GM23338 (cell line): ENCODE data around the gene UBC. TPM values are rescaled to one million over a fixed set of nuclear protein-coding genes. Genes with fewer than 3 reads are reported as not detected.

Experiments
- ATAC-seq: fragments of 200-7000 bp; cut with Tn5 transposase; 3 replicates; pipeline ENCODE4 v1.9.1; 2020
- DNase-seq: peaks from one replicate; pipeline ENCODE4 v3.0.0-alpha.2; 2015; ENCODE audit warnings: low spot score
- H2AFZ ChIP-seq: fragments of 200-600 bp; sonication (generic); 2 replicates; pipeline ENCODE4 v1.8.0; 2016; ENCODE audit warnings: antibody characterized with exemption, mild to moderate bottlenecking, moderate library complexity
- H3F3A ChIP-seq: fragments of 200-600 bp; sonication (generic); replicated peaks from 2 replicates; pipeline ENCODE4 v1.8.0; 2017; ENCODE audit warnings: antibody characterized with exemption, mixed run types, low read depth
- H3K27ac ChIP-seq: fragments of 200-600 bp; sonication (generic); 2 replicates; pipeline ENCODE4 v1.6.1; 2016; ENCODE audit warnings: low read depth
- H3K27me3 ChIP-seq: fragments of 200-600 bp; sonication (generic); 2 replicates; pipeline ENCODE4 v1.8.0; 2016; ENCODE audit warnings: mild to moderate bottlenecking, mixed run types, moderate library complexity; ENCODE audit not compliant: insufficient read depth
- H3K36me3 ChIP-seq: fragments of 200-600 bp; sonication (generic); 2 replicates; pipeline ENCODE4 v1.8.0; 2016; ENCODE audit warnings: mild to moderate bottlenecking; ENCODE audit not compliant: insufficient read depth
- H3K4me1 ChIP-seq: fragments of 200-600 bp; sonication (generic); 2 replicates; pipeline ENCODE4 v1.8.0; 2016; ENCODE audit warnings: mild to moderate bottlenecking, moderate library complexity; ENCODE audit not compliant: insufficient read depth
- H3K4me2 ChIP-seq: fragments of 200-600 bp; sonication (generic); 2 replicates; pipeline ENCODE4 v1.7.1; 2017; ENCODE audit warnings: mixed run types
- H3K4me3 ChIP-seq: fragments of 200-600 bp; sonication (generic); 2 replicates; pipeline ENCODE4 v1.6.1; 2016; ENCODE audit warnings: mixed run types
- H3K79me2 ChIP-seq: fragments of 200-600 bp; sonication (generic); replicated peaks from 2 replicates; pipeline ENCODE4 v1.8.0; 2017; ENCODE audit warnings: mild to moderate bottlenecking; ENCODE audit not compliant: insufficient read depth
- H3K9me2 ChIP-seq: fragments of 200-600 bp; sonication (generic); 2 replicates; pipeline ENCODE4 v1.8.0; 2017; ENCODE audit not compliant: insufficient read depth
- H4K20me1 ChIP-seq: fragments of 200-600 bp; sonication (generic); replicated peaks from 2 replicates; pipeline ENCODE4 v1.8.0; 2017; ENCODE audit warnings: mild to moderate bottlenecking; ENCODE audit not compliant: insufficient read depth
- H3K27ac Mint-ChIP-seq: 2 replicates; pipeline ENCODE4 v1.8.0; 2020; ENCODE audit warnings: inconsistent platforms, mild to moderate bottlenecking, moderate library complexity, mixed read lengths
- H3K27me3 Mint-ChIP-seq: 3 replicates; pipeline ENCODE4 v1.8.0; 2022; ENCODE audit warnings: low read depth, mild to moderate bottlenecking, moderate library complexity, mixed read lengths, inconsistent platforms; ENCODE audit not compliant: insufficient read depth, poor library complexity
- H3K36me3 Mint-ChIP-seq: 3 replicates; pipeline ENCODE4 v1.8.0; 2021; ENCODE audit warnings: low read depth, mild to moderate bottlenecking, inconsistent platforms, moderate library complexity, mixed read lengths
- H3K4me1 Mint-ChIP-seq: 3 replicates; pipeline ENCODE4 v1.8.0; 2020; ENCODE audit warnings: mild to moderate bottlenecking, inconsistent platforms, mixed read lengths
- H3K4me3 Mint-ChIP-seq: 3 replicates; pipeline ENCODE4 v1.8.0; 2021; ENCODE audit warnings: moderate library complexity, mild to moderate bottlenecking, inconsistent platforms, mixed read lengths
- H3K9me3 Mint-ChIP-seq: 3 replicates; pipeline ENCODE4 v1.8.0; 2020; ENCODE audit warnings: moderate library complexity, mild to moderate bottlenecking, inconsistent platforms, mixed read lengths
- ETS1 ChIP-seq: IDR thresholded peaks from 2 replicates; pipeline ENCODE4 v1.6.1; 2016; ENCODE audit warnings: antibody characterized with exemption
- EZH2phosphoT487 ChIP-seq: fragments of 200-600 bp; sonication (generic); IDR thresholded peaks from one replicate; pipeline ENCODE4 v1.8.1; 2018; ENCODE audit warnings: antibody characterized with exemption; ENCODE audit not compliant: unreplicated experiment
- POLR2AphosphoS5 ChIP-seq: IDR thresholded peaks from 2 replicates; pipeline ENCODE4 v1.6.1; 2016; ENCODE audit warnings: antibody characterized with exemption, low read depth
- STAT1 ChIP-seq: IDR thresholded peaks from one replicate; pipeline ENCODE4 v1.6.1; 2016; ENCODE audit warnings: antibody characterized with exemption; ENCODE audit not compliant: unreplicated experiment
- ZNF331 ChIP-seq: fragments of 250-450 bp; sonication (Bioruptor Pico); IDR thresholded peaks from 2 replicates; pipeline ENCODE4 v1.5.0; 2020; ENCODE audit warnings: low read depth, mild to moderate bottlenecking, moderate library complexity
- polyA plus RNA-seq: library from polyadenylated mRNA; unstranded; fragments of >200 nt; fragmentation: Nextera tagmentation; extraction: Ambion mirVana; gene quantifications from 2 replicates; pipeline ENCODE4 v1.2.1, GENCODE V29; 2016
- total RNA-seq: library from RNA; depleted of rRNA; stranded (reverse); fragments of >200 nt; shearing (Covaris generic); gene quantifications from 2 replicates; pipeline ENCODE4 v1.2.3, GENCODE V29; 2014

The UBC gene
- total and polyA plus RNA-seq, 2 experiments from 2014 or later: 511 to 665 TPM

GRCh38 chr12:124878795-124879516, 35.5 kb downstream of the UBC start:
- no peak overlapping the region for H3K4me3 Mint-ChIP-seq
- peaks cover 12% of the 10 kb centered on the region for H3K4me1 Mint-ChIP-seq
- no peaks in the 10 kb centered on the region for H3K79me2 ChIP-seq
- ATAC-seq (no peak), DNase-seq (no peak)
- no peak overlapping the region for H3K4me2 ChIP-seq
- H3K27me3 Mint-ChIP-seq: peaks cover 4% of the 10 kb centered on the region
- H3K27ac Mint-ChIP-seq: no peak overlapping the region
- no peaks in the 10 kb centered on the region for H3K9me3 Mint-ChIP-seq
- H3K4me3 ChIP-seq: no peak overlapping the region
- peaks cover 15% of the 10 kb centered on the region for H3K4me1 ChIP-seq
- H4K20me1 ChIP-seq: no peaks in the 10 kb centered on the region
- no peaks in the 10 kb centered on the region for H3K27me3 ChIP-seq
- TF ChIP-seq EZH2phosphoT487 (no peak), ETS1 (no peak)
- no peaks in the 10 kb centered on the region for H3K9me2 ChIP-seq
- H3K36me3 ChIP-seq: no peaks in the 10 kb centered on the region
- no peaks in the 10 kb centered on the region for H3K36me3 Mint-ChIP-seq
- no peaks in the 10 kb centered on the region for H3F3A ChIP-seq
- no peak overlapping the region for H3K27ac ChIP-seq
- no peak overlapping the region for H2AFZ ChIP-seq

- Histone ChIP-seq H2AFZ (peak overlapping the region; percentile 25), H4K20me1 (no peaks in the 10 kb centered on the region), H3F3A (no peaks in the 10 kb centered on the region), H3K4me1 (peaks cover 7% of the 10 kb centered on the region; the same call in 1 of the 2 replicates), H3K9me2 (no peaks in the 10 kb centered on the region), H3K27ac (no peak overlapping the region), H3K4me2 (no peak overlapping the region), H3K36me3 (no peaks in the 10 kb centered on the region), H3K4me3 (no peak overlapping the region), H3K79me2 (no peaks in the 10 kb centered on the region), H3K27me3 (no peaks in the 10 kb centered on the region)
- no peak for DNase-seq
- no peak for ATAC-seq
- Mint-ChIP-seq H3K4me1 (peaks cover 4% of the 10 kb centered on the region; the same call in 1 of the 3 replicates), H3K27me3 (peaks cover 4% of the 10 kb centered on the region), H3K4me3 (no peak overlapping the region), H3K36me3 (no peaks in the 10 kb centered on the region), H3K27ac (no peak overlapping the region), H3K9me3 (no peaks in the 10 kb centered on the region)
- no peak for TF ChIP-seq ZNF331 (CRISPR knock-in tag)
Observed at GRCh38 chr12:124877423-124877822, 37.0 kb downstream of the UBC start.

- Histone ChIP-seq H4K20me1 (no peaks in the 10 kb centered on the region), H3K27me3 (no peaks in the 10 kb centered on the region), H3K36me3 (no peaks in the 10 kb centered on the region), H2AFZ (no peak overlapping the region), H3K4me2 (no peak overlapping the region), H3K4me3 (no peak overlapping the region), H3K9me2 (no peaks in the 10 kb centered on the region), H3K27ac (no peak overlapping the region), H3K4me1 (peaks cover 2% of the 10 kb centered on the region; the same call in 1 of the 2 replicates), H3F3A (no peaks in the 10 kb centered on the region), H3K79me2 (no peaks in the 10 kb centered on the region)
- Mint-ChIP-seq H3K4me3 (no peak overlapping the region), H3K27ac (no peak overlapping the region), H3K36me3 (no peaks in the 10 kb centered on the region), H3K27me3 (no peaks in the 10 kb centered on the region), H3K9me3 (no peaks in the 10 kb centered on the region), H3K4me1 (peaks cover 4% of the 10 kb centered on the region)
- no peak for TF ChIP-seq STAT1
- TF ChIP-seq POLR2AphosphoS5: no peak
- DNase-seq (no peak), ATAC-seq (no peak)
Observed at GRCh38 chr12:124876171-124876570, 38.3 kb downstream of the UBC start.
